Left ventricle myocardium inferior (tissue), 1 donor: ENCODE results near the gene FAM83E. TPM values are rescaled to one million over a fixed set of nuclear protein-coding genes. Genes with fewer than 3 reads are reported as not detected.

Experiments used
- DNase-seq: peaks from one replicate; pipeline ENCODE4 v3.0.0-alpha.2; 2020
- H3K27ac ChIP-seq: fragments of 200-600 bp; replicated peaks from 2 replicates; pipeline ENCODE4 v1.8.0; 2021
- H3K27me3 ChIP-seq: fragments of 200-600 bp; 2 replicates; pipeline ENCODE4 v1.8.0; 2021; ENCODE audit warnings: low read depth
- H3K36me3 ChIP-seq: fragments of 200-600 bp; 2 replicates; pipeline ENCODE4 v1.8.0; 2021
- H3K4me1 ChIP-seq: fragments of 200-600 bp; 2 replicates; pipeline ENCODE4 v1.8.0; 2021
- H3K4me3 ChIP-seq: fragments of 200-600 bp; 2 replicates; pipeline ENCODE4 v1.8.0; 2021; ENCODE audit warnings: mild to moderate bottlenecking, moderate library complexity
- H3K9me3 ChIP-seq: fragments of 200-600 bp; replicated peaks from 2 replicates; pipeline ENCODE4 v1.8.0; 2021
- intact Hi-C: fragments of 100-400 bp; cut with micrococcal nuclease; formaldehyde crosslinking; loops from one replicate; pipeline ENCODE4 v1.11.0; 2022
- long read RNA-seq: library from polyadenylated mRNA; unstranded; transcript quantifications from one replicate; pipeline ENCODE4 v2.0.0, GENCODE V29; 2021
- total RNA-seq: library from RNA; stranded (reverse); fragmentation: NEBNext Ultra II Directional; extraction: Animal tissue kit (Norgen Biotek cat#: 25700); gene quantifications from one replicate; pipeline ENCODE4 v1.2.1, GENCODE V29; 2021
- TF ChIP-seq, protein P1 (sequence below): fragments of 200-600 bp; IDR thresholded peaks from 2 replicates; pipeline ENCODE4 v1.8.0; 2021; ENCODE audit warnings: antibody characterized with exemption, mild to moderate bottlenecking, borderline replicate concordance
- donor health status: DM: no; HTN: yes; CAD: no; lungs with severe emphysema.

FAM83E gene
- not detected for total RNA-seq
- long read RNA-seq, result 0 reads

DNA sequence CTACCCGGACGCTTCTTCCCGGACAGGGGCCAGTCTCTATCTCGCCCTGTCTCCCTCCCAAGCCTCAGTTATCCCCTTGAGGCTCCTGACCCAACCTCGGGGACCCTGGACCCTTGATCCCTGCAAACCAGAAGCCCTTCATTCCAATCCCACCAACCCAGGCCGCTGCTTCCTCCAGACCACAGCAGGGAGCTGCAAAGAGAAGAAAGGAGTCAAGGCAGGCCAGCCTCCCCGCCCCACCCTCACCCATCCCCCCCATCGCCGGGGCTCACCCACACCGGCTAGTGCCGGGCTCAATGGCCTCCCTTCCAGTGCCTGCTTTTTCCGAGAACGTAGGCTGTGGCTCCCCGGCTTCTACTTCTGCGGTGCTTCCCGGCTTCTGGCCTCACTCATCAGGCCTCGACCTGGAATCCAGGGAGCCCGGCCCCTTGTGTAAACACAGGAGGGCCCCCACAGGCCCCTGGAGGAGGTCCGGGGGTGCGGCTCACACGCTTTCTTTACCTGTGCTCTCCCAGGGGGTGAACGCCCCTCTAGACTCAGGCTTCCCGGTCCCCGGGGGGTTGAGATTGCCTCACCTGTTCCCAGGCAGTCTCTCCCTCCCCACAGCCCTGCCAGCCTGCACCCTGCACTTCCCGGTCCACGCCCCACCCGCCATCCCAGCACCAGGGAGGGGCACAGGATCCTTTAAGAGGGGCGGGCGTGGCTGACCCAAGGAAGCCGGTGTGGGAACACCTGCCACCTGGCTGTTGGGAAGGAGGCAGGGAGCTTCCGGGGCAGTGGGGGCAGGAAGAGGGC lies at the start of gene FAM83E:
TSS of gene FAM83E (minus strand) at position 641 of the 795 bp plus-strand sequence. CDS start 1,704 bp downstream, outside the sequence.
- DNase-seq, result no peak
- Histone ChIP-seq H3K27me3 (no peaks in the 10 kb centered on the region), H3K4me3 (no peak within 1 kb of the TSS), H3K27ac (no peak within 1 kb of the TSS), H3K9me3 (no peaks in the 10 kb centered on the region), H3K4me1 (peaks cover 47% of the 10 kb centered on the region), H3K36me3 (peaks cover 30% of the 10 kb centered on the region)
- intact Hi-C loops, result no loop called here
- TF ChIP-seq, protein P1, sequence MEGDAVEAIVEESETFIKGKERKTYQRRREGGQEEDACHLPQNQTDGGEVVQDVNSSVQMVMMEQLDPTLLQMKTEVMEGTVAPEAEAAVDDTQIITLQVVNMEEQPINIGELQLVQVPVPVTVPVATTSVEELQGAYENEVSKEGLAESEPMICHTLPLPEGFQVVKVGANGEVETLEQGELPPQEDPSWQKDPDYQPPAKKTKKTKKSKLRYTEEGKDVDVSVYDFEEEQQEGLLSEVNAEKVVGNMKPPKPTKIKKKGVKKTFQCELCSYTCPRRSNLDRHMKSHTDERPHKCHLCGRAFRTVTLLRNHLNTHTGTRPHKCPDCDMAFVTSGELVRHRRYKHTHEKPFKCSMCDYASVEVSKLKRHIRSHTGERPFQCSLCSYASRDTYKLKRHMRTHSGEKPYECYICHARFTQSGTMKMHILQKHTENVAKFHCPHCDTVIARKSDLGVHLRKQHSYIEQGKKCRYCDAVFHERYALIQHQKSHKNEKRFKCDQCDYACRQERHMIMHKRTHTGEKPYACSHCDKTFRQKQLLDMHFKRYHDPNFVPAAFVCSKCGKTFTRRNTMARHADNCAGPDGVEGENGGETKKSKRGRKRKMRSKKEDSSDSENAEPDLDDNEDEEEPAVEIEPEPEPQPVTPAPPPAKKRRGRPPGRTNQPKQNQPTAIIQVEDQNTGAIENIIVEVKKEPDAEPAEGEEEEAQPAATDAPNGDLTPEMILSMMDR, result no peak

DNA sequence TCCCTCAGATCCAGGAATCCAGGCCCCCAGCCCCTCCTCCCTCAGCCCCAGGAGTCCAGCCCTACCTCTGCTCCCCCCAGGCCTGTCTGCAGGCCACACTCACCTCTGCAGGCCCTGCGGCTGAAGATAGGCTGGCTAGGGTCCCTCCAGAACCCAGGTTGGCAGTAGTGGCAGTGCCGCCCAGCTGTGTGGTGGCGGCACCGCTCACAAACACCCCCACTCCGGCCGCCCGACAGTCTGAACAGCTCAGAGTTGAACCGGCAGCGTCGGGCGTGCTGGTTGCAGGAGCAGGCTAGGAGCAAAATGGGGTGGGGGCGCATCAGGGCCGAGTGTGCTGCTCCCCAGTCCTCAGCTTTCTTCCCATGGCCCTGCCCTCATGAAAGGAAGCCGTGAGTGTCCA lies 49.6 kb upstream of the FAM83E start:
- no peaks in the 10 kb centered on the region for H3K9me3 ChIP-seq
- no peak for DNase-seq
- H3K4me1 ChIP-seq, result peaks cover 13% of the 10 kb centered on the region
- intact Hi-C loops, result no loop called here
- H3K27me3 ChIP-seq, result no peaks in the 10 kb centered on the region
- no peak overlapping the region for H3K27ac ChIP-seq
- no peak overlapping the region for H3K4me3 ChIP-seq
- TF ChIP-seq, protein P1, result no peak
- H3K36me3 ChIP-seq, result no peaks in the 10 kb centered on the region

DNA sequence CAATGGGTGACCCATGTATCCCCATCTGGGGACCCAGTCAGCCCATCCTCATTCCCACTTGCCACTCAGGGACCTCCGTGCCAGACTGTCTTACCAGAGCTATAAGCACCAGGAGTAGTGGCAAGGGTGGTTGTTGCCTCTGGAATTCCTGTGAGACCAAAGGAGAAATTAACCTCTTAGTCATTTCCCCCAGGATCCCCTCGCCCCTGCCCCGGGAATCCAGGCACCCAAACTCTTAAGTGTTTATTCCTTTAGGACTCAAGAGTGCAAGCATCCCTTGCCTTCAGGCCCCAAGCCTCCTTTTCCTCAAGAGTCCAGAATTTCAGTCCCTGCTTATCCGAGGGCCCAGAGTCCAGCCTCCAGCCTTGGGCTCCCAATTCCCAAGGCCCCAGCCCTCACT lies 48.8 kb upstream of the FAM83E start:
- DNase-seq, result no peak
- Histone ChIP-seq H3K4me3 (no peak overlapping the region), H3K27ac (no peak overlapping the region), H3K9me3 (no peaks in the 10 kb centered on the region), H3K4me1 (peaks cover 13% of the 10 kb centered on the region), H3K36me3 (no peaks in the 10 kb centered on the region), H3K27me3 (no peaks in the 10 kb centered on the region)
- TF ChIP-seq, protein P1, result no peak
- intact Hi-C loops, result no loop called here

DNA sequence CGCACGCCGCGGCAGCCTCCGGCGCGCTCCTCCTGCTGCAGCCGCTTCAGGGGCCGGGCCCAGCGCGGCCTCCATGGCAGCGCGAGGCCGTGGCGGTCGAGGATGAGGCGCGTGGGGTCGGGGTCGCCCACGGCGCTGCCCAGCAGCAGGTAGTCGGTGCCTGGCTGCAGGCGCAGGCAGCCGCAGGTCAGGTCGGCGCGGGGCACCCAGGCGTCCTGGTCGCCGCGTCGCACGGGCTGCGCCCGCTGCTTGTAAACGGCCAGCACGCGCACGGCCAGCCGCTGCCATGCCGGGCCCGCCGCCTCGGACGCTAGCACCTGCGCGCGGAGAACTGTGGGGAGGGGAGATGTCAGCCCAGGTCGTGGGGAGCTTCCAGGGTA lies 46.8 kb upstream of the FAM83E start:
- H3K27me3 ChIP-seq, result no peaks in the 10 kb centered on the region
- H3K4me1 ChIP-seq, result peaks cover 13% of the 10 kb centered on the region
- intact Hi-C loops, result no loop called here
- DNase-seq, result no peak
- TF ChIP-seq, protein P1, result no peak
- no peak overlapping the region for H3K4me3 ChIP-seq
- no peaks in the 10 kb centered on the region for H3K36me3 ChIP-seq
- no peaks in the 10 kb centered on the region for H3K9me3 ChIP-seq
- H3K27ac ChIP-seq, result peak overlapping the region; percentile 69

DNA sequence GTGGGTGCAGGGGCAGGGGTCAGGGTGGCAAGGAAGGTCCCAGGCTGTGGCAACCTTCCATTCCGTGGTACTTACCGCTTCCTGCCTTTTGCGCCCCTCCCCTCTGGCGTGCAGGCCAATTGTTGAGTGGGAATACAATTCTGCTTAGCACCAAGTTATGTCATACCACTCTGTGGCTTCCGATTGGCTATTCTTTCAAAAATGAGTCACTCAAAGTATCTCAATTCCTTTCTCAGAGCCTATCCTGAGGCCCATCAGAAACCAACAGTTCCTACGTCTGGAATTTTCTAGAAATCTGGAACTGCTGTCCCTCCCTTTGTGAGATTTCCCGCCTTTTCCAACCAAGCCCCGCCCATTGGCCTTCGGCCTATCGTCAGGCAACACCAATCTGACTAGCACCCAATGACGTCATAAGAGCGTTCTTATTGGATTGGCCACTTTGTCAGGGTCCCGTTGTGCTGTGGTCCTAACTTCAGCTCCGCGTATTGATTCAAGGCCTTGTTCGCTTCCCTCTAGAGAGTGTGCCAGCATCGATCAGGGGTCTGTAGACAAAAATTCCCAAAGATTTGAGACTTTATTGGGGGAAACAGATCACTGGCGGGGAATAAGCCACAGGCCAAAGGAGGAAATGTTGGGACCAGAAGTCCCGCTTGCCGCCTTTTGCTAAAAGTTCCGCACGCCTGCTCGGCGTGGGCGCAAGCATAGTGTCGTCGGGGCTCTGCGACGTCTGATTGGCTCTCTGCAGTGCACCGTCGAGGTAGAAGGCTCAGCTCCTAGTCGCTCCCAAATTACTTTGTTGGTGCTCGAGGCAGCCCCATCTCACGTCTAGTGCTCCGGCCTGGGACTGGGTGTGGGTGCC lies 46.2 kb upstream of the FAM83E start:
- H3K27ac ChIP-seq, result peak overlapping the region; percentile 69
- H3K27me3 ChIP-seq, result no peaks in the 10 kb centered on the region
- H3K36me3 ChIP-seq, result no peaks in the 10 kb centered on the region
- peak; percentile 84 for DNase-seq
- intact Hi-C loops, result no loop called here
- TF ChIP-seq, protein P1, result no peak
- peak overlapping the region; percentile 22 for H3K4me3 ChIP-seq
- H3K4me1 ChIP-seq, result peaks cover 13% of the 10 kb centered on the region
- no peaks in the 10 kb centered on the region for H3K9me3 ChIP-seq
